Measurements from ENCODE around the gene ARMC12. TPM values are rescaled to one million over a fixed set of nuclear protein-coding genes. Genes with fewer than 3 reads are reported as not detected.

The ARMC12 gene
- total RNA-seq, 1 experiment from 2014 or later, result 1.0 TPM

GRCh38 chr6:35706468-35706867, 30.4 kb upstream of the ARMC12 start:
- POLR2A ChIA-PET, result no interaction called here

More at GRCh38 chr6:35706468-35706867, 30.4 kb upstream of the ARMC12 start:
- H3K4me3 Mint-ChIP-seq, result no peak overlapping the region
- peaks cover 13% of the 10 kb centered on the region for H3K9me3 Mint-ChIP-seq
- peaks cover 2% of the 10 kb centered on the region; the same call in 1 of the 2 replicates for H3K36me3 Mint-ChIP-seq
- H3K27me3 Mint-ChIP-seq (ENCODE audit: low read depth), result no peaks in the 10 kb centered on the region
- no peak overlapping the region for H3K27ac Mint-ChIP-seq
- ATAC-seq, result no peak
- DNase-seq (ENCODE audit: low spot score), result no peak
- TF ChIP-seq ATF3 (CRISPR knock-in tag; conservative IDR thresholded peaks at IDR 0.05) (no peak), E2F5 (CRISPR knock-in tag; IDR thresholded peaks at IDR 0.05) (no peak), NR3C1 (CRISPR knock-in tag; conservative IDR thresholded peaks at IDR 0.05; ENCODE audit: low read depth) (no peak), ZNF121 (CRISPR knock-in tag; IDR thresholded peaks at IDR 0.05) (no peak), GTF2I (CRISPR knock-in tag; conservative IDR thresholded peaks at IDR 0.05) (no peak), MXD4 (CRISPR knock-in tag; IDR thresholded peaks at IDR 0.05; ENCODE audit: borderline replicate concordance) (no peak), STAT6 (CRISPR knock-in tag; conservative IDR thresholded peaks at IDR 0.05; ENCODE audit: low read depth) (no peak), E2F1 (CRISPR knock-in tag; IDR thresholded peaks at IDR 0.05) (no peak), TEAD1 (CRISPR knock-in tag; IDR thresholded peaks at IDR 0.05) (no peak), HMGA2 (CRISPR knock-in tag; IDR thresholded peaks at IDR 0.05) (no peak), JAZF1 (CRISPR knock-in tag; IDR thresholded peaks at IDR 0.05) (no peak), ZBTB43 (CRISPR knock-in tag; IDR thresholded peaks at IDR 0.05) (no peak), FOXJ3 (CRISPR knock-in tag; IDR thresholded peaks at IDR 0.05; ENCODE audit: borderline replicate concordance) (no peak), CDX4 (CRISPR knock-in tag; IDR thresholded peaks at IDR 0.05; ENCODE audit: borderline replicate concordance) (no peak), ESRRA (CRISPR knock-in tag; IDR thresholded peaks at IDR 0.05; ENCODE audit: borderline replicate concordance) (no peak), AR (CRISPR knock-in tag; IDR thresholded peaks at IDR 0.05) (no peak), PRRX2 (CRISPR knock-in tag; IDR thresholded peaks at IDR 0.05) (no peak), ZNF532 (CRISPR knock-in tag; IDR thresholded peaks at IDR 0.05; ENCODE audit: borderline replicate concordance) (no peak), ATF2 (CRISPR knock-in tag; IDR thresholded peaks at IDR 0.05; ENCODE audit: borderline replicate concordance, low read depth) (no peak), ZSCAN18 (CRISPR knock-in tag; IDR thresholded peaks at IDR 0.05) (no peak)
- CTCF ChIA-PET, result no interaction called here
- no peaks in the 10 kb centered on the region for H3K4me1 Mint-ChIP-seq
